HepG2 (cell line): ENCODE data around the gene ZMAT2. TPM values are rescaled to one million over a fixed set of nuclear protein-coding genes. Genes with fewer than 3 reads are reported as not detected.

Source experiments
- ARNT2 ChIP-seq: sonication (generic); formaldehyde crosslinking; IDR thresholded peaks from 2 replicates; pipeline ENCODE4 v1.8.0; 2022; ENCODE audit warnings: mild to moderate bottlenecking, low read depth, missing genetic modification reagents, moderate library complexity
- ELK4 ChIP-seq: sonication (generic); formaldehyde crosslinking; IDR thresholded peaks from 2 replicates; pipeline ENCODE4 v1.9.0; 2021; ENCODE audit warnings: missing genetic modification reagents, borderline replicate concordance
- HNRNPK ChIP-seq: fragments of 200-400 bp; formaldehyde crosslinking; IDR thresholded peaks from 2 replicates; pipeline ENCODE4 v1.6.1; 2018; ENCODE audit warnings: low read length, low read depth, moderate library complexity, mild to moderate bottlenecking; ENCODE audit not compliant: poor library complexity, severe bottlenecking
- HOXA5 ChIP-seq: sonication (generic); formaldehyde crosslinking; IDR thresholded peaks from 2 replicates; pipeline ENCODE4 v1.4.0; 2020; ENCODE audit warnings: missing genetic modification reagents
- IRF9 ChIP-seq: sonication (generic); formaldehyde crosslinking; IDR thresholded peaks from 2 replicates; pipeline ENCODE4 v1.8.0; 2022; ENCODE audit warnings: missing genetic modification reagents, mild to moderate bottlenecking, borderline replicate concordance
- MAF1 ChIP-seq: sonication (generic); formaldehyde crosslinking; IDR thresholded peaks from 2 replicates; pipeline ENCODE4 v1.5.0; 2020; ENCODE audit warnings: missing genetic modification reagents, borderline replicate concordance
- NFIB ChIP-seq: sonication (generic); formaldehyde crosslinking; IDR thresholded peaks from 2 replicates; pipeline ENCODE4 v1.9.0; 2021; ENCODE audit warnings: missing genetic modification reagents, mild to moderate bottlenecking, borderline replicate concordance
- PCBP1 ChIP-seq: fragments of 200-400 bp; formaldehyde crosslinking; IDR thresholded peaks from 2 replicates; pipeline ENCODE4 v1.6.1; 2017; ENCODE audit warnings: mild to moderate bottlenecking, low read depth, low read length, borderline replicate concordance
- PPARG ChIP-seq: conservative IDR thresholded peaks from 2 replicates; pipeline ENCODE4 v1.6.1; 2016; ENCODE audit warnings: missing biosample characterization, missing genetic modification reagents
- RBAK ChIP-seq: sonication (generic); formaldehyde crosslinking; IDR thresholded peaks from 2 replicates; pipeline ENCODE4 v1.5.1; 2020; ENCODE audit warnings: mild to moderate bottlenecking, missing genetic modification reagents
- ZBTB4 ChIP-seq: sonication (generic); formaldehyde crosslinking; IDR thresholded peaks from 2 replicates; pipeline ENCODE4 v1.4.0; 2020; ENCODE audit warnings: missing genetic modification reagents, mild to moderate bottlenecking, borderline replicate concordance
- ZNF354B ChIP-seq: sonication (generic); formaldehyde crosslinking; IDR thresholded peaks from 2 replicates; pipeline ENCODE4 v1.8.0; 2022; ENCODE audit warnings: mild to moderate bottlenecking, missing genetic modification reagents
- ZNF414 ChIP-seq: sonication (generic); formaldehyde crosslinking; IDR thresholded peaks from 2 replicates; pipeline ENCODE4 v1.5.0; 2020; ENCODE audit warnings: missing genetic modification reagents
- ZNF574 ChIP-seq: sonication (generic); formaldehyde crosslinking; IDR thresholded peaks from 2 replicates; pipeline ENCODE4 v1.4.0; 2020; ENCODE audit warnings: missing genetic modification reagents
- ZNF83 ChIP-seq: sonication (generic); formaldehyde crosslinking; IDR thresholded peaks from 2 replicates; pipeline ENCODE4 v1.4.0; 2020; ENCODE audit warnings: missing genetic modification reagents, mild to moderate bottlenecking, borderline replicate concordance
- ZSCAN22 ChIP-seq: sonication (generic); formaldehyde crosslinking; IDR thresholded peaks from 2 replicates; pipeline ENCODE4 v1.4.0; 2020; ENCODE audit warnings: mild to moderate bottlenecking, missing genetic modification reagents
- ZSCAN30 ChIP-seq: sonication (generic); formaldehyde crosslinking; IDR thresholded peaks from 2 replicates; pipeline ENCODE4 v1.5.0; 2020; ENCODE audit warnings: mild to moderate bottlenecking, missing genetic modification reagents
- polyA plus RNA-seq, 8 experiments: library from polyadenylated mRNA; depleted of rRNA in 3 of 8; stranded (reverse) in 7 of 8; unstranded in 1 of 8; fragments of >200 nt; fragmentation: Illumina TruSeq in 4 of 8; extraction: Trizol in 4 of 8; gene quantifications; 2 replicates each; pipeline versions ENCODE4 v1.2.1 to v1.2.3, GENCODE V29; 2011 to 2016; ENCODE audit warnings: low read depth in 4 of 8, missing spikeins in 1 of 8, mixed read lengths in 1 of 8; ENCODE audit not compliant: insufficient read depth in 1 of 8
- total RNA-seq, 5 experiments: library from RNA; depleted of rRNA; stranded (reverse); fragments of >200 nt; fragmentation: Illumina TruSeq; extraction: Trizol; gene quantifications; 2 replicates each; pipeline ENCODE4 v1.2.3, GENCODE V29; 2016; ENCODE audit warnings: low read depth in 1 of 5

Gene ZMAT2
- total and polyA plus RNA-seq, 2 of the 13 experiments (the other 11 are each of a cell fraction or from before 2014, with no cell fraction given): 35.4 to 92.8 TPM

- no peak for TF ChIP-seq PCBP1
- TF ChIP-seq ZNF83 (CRISPR knock-in tag): no peak
- no peak for TF ChIP-seq ELK4
- TF ChIP-seq ZBTB4 (CRISPR knock-in tag): no peak
- TF ChIP-seq ARNT2 (CRISPR knock-in tag): peak; percentile 71; the same call in 1 of the 2 replicates
- TF ChIP-seq MAF1: peak; percentile 99
- no peak for TF ChIP-seq RBAK
- no peak for TF ChIP-seq IRF9 (CRISPR knock-in tag)
- TF ChIP-seq PPARG (CRISPR knock-in tag): peak; percentile 21
- no peak for TF ChIP-seq ZSCAN30 (CRISPR knock-in tag)
- TF ChIP-seq ZNF574 (CRISPR knock-in tag): peak; percentile 68
- TF ChIP-seq ZNF354B: no peak
- no peak for TF ChIP-seq ZNF414 (CRISPR knock-in tag)
- TF ChIP-seq NFIB (CRISPR knock-in tag): no peak
- TF ChIP-seq HNRNPK: no peak
- TF ChIP-seq HOXA5: peak; percentile 80; the same call in 1 of the 2 replicates
- no peak for TF ChIP-seq ZSCAN22 (CRISPR knock-in tag)
These were observed 25.7 kb downstream of the ZMAT2 start (continued) for GRCh38 chr5:140725799-140726471.
